Colon (tissue), 2 donors: Measurements from ENCODE around the gene RASAL2.
A peak's percentile ranks its signal among the peaks of the same experiment; 100 is the strongest.
"Not testable (repeated sequence)": the region's sequence is repeated elsewhere in the genome, so short reads cannot be mapped to it uniquely, and the experiment has no call there.

Source experiments
- FAIRE-seq: peaks from 2 replicates; lab custom pipeline; 2012; peaks lifted over from hg19 to GRCh38; lab: Jason Lieb, UNC
- donor health status: control.
- donor health status: control.

Gene RASAL2

DNA sequence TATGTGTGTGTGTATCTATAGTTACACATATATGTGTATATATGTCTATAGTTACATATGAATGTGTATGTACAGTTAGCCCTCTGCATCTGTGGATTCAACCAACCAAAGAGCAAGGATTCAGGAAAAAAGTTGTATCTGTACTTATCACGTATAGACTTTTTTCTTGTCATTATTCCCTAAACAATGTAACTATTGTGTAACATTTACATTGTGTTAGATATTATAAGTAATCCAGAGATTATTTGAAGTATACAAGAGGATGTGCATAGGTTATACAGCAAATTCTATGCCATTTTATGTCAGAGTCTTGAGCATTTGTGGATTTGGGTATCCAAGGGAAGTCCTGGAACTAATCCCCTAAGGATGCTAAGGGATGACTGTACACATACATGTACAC is 71.3 kb downstream of the RASAL2 start:
- no peak for FAIRE-seq

DNA sequence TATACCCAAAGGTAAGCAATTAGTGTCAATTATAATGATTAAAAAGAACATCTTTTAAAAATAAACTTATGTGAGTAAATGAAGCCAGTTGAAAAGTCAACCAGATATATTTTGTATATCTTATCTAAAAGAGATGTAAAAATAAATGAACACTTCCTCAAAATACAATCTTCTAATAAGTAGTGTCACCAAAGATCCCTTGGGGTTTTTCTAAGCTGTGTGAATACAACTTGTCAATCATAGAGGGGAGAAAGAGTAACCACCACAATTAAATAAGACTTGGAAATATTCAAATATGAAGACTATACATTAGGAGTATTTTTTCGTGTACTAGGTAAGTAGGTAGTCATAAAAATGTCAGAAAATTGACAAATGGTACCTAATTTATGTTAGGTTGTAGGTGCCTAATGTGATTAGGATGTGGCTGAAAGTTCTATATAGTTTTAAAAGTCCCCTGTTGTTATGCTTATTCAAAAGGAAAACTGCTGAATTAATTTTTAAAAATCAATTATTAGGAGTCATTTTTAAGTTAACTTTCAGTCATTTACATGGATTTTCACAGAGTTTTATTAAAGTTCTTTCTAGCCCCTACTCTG is 72.6 kb downstream of the RASAL2 start:
- peak; percentile 45 for FAIRE-seq

DNA sequence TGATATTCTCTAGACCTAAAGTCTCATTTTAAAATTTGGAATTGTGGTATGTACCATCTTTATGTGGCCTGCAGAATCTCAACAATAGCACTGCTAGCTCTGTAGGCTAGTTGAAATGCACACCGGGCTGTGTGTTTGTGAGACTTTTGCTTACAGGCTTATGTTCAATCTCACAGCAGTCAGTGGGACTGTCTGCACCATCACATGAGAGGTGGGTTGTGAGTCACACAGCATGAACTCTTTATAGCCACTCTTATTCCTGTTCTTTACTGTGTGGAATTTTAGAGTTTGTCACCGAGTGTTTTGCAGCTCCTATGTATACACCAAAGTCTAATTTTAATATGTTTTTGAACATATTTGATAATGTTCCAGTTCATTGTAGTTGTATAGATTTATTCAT is 74.6 kb downstream of the RASAL2 start:
- FAIRE-seq = no peak

DNA sequence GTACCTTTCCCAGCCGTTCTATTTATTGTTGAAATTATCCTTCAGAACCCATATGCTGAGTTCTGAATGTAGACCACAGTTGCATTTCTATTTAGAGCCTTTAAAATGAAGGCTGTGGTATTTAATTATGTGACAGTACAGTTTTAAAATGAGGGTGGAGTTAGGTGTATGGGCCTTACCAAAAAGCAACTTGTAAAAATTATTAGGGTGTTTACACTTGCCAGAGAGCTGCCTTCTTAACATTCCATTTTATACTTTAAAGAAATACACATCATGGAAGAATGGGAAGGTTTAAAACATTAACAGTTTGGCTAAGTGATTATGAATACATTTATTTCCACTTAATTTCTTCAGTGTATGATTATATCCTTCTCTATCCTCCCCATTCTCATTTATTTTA is 75.7 kb downstream of the RASAL2 start:
- no peak for FAIRE-seq

DNA sequence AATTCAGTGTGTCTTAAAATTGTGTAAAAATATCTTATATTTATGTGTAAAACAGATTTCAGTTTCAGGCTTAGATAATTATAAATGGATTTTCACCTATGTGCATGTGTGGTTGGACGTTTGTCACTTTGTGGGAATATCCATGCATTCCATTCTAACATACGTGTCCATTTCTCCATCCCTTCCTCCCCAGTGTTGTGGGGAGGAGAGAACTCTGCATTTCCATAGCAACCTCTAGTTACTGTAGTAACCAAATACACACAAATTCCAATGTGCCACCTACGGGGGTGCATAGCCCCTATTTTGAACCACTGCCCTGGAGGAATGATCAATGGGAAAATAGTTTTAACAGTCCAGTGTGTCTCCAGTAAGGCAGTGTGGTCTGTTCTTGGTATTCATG is 79.0 kb downstream of the RASAL2 start:
- no peak for FAIRE-seq

DNA sequence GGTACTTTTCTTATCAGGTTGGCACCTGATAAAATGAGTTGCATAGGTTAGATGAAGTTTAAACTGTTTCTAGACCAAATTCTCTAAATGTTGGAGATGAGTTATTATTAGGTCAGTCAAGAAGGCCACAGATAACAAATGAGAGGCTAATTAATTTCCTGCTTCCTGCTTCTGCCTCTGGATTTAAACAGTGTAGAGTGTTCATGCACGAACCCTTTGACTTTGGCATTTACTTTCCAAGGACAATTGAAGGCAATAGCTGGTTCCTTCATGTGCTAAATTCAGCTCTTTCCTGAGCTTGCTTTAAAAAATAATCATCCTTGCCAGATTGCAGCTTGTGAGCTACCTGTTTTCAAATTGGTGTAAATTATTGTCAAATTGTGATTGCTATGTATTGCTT is 80.6 kb downstream of the RASAL2 start:
- FAIRE-seq = no peak

DNA sequence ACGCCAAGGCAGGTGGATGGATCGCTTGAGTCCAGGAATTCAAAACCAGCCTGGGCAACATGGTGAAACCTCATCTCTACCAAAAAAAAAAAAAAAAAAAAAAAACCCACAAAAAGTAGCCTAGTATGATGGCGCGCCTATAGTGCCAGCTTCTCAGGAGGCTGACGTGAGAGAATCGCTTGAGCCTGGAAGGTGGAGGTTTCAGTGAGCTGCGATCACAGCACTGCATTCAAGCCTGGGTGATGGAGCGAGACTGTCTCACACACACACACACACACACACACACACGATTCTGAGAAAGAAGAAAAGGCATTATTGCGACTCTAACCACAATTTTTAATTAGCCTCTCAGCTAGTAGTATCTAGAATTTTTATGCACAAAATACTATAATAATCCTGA is 86.5 kb downstream of the RASAL2 start:
- FAIRE-seq = no peak

DNA sequence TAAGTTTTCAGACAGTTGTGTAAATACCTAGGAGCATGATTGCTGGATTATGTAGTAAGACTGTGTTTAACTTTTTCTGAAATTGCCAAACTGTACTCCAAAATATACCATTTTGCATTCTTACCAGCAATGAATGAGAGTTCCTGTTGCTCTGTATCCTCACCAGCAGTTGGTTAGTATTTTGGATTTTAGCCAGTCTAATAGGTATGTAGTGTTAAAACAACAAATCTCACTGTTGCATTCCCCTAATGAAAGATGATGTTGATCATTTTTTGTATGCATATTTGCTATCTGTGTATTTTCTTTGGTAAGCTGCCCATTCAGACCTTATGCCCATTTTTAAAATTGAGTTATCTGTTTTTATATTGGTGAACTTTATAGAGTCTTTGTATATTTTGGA is 89.9 kb downstream of the RASAL2 start:
- no peak for FAIRE-seq

DNA sequence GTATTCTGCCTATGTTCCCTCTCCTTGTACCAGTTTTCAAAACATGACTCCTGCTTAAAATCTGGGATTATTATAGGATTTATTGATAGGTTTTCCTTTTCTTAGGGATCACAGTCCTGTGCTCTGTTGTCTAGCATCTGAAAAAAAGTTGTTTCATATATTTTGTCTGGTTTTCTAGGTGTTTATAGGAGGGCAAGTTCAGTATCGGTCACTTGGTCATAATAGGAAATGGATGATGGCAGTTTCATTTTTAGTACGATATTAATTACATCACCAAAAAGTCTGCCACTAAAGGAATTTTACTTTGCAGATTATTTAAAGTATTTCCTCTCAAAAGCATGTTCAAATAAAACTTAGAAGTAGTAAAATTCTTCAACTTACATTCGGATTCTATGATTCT is 94.4 kb downstream of the RASAL2 start:
- FAIRE-seq = no peak

DNA sequence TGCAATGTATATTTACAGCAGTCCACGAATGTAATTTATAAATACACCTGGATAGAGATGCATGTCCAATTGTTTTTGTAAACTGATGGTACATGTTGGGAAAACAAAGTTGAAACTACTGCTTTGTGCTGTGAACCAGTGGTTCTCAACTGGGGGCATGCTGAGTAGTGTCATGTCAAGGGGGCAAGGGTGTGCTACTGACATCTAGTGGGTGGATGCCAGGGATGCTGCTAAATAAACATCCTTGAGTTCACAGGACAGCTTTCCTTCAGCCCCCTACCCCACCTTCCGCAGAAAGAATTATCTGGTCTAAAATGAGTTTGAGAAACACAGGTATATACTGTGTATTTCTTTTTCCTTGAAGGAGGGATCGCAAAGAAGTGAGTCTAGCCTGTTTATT is 95.9 kb downstream of the RASAL2 start:
- no peak for FAIRE-seq

DNA sequence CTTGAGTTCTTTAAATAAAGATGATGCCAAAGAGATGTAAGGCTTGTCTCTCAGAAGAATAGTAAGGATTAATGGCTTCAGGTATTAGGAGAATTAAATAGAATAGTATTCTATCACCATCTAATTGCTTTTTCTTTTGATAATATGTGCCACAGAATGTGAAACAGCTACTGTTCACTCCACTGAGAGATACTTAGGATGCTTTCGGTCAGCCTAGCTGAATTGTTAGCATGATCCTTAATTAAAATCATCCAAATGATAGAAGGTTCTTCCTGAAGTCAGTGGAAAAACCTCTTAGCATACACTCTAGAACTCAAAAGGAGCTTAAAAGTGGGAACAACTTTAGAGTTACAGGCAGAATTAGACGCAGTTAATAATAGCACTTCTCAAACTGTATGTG is 97.0 kb downstream of the RASAL2 start:
- FAIRE-seq = no peak

DNA sequence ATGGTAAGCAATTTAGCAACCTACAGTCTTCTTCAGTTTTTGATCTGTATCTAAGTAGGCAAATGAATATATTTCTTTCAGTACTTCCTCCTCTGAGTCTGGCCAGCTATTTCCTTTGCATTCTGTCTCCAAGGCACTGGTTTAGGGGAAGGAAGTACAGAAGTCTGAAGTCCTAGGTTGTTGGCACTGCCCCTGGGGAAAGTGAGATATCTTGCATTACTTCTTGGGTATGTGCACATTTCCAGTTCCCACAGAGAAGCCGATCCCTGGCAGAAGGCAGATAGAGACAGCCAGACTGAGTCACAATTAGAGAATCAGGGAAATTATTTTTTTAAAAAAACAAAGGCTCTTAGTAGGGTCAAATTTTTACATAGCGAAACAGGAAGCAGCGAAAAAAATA is 98.8 kb downstream of the RASAL2 start:
- FAIRE-seq = no peak

DNA sequence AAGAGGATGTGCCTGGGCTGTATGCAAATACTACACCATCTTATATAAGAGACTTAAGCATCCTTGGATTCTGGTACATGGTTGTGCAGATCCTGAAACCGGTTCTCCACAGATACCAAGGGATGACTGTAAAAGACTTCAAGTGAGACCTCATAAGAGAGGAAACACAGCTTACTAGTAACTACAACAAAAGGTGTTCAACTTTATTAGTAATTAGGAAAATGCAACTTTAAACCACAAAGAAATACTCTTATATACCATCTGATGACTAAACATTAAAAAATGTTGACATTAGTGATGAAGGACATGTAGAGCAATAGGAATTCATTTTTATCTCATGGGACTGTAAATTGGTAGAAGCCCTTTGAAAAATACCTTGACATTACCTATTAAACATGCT is 102.7 kb downstream of the RASAL2 start:
- no peak for FAIRE-seq

DNA sequence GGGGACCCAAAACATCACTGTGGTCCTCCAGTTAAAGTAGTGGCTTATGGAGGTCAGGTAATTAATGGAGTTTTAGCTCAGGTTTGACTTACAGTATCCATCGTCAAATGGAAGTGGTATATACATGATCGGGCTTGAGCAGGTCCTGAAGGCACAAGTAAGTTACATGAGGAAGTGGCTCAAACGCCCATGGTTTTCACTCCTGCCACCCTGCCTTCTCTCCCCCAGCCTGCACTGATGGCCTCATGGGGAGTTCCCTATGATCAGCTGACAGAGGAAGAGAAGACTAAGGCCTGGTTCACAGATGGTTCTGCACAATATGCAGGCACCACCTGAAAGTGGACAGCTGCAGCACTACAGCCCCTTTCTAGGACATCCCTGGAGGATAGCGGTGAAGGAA is 108.2 kb downstream of the RASAL2 start:
- FAIRE-seq = not testable (repeated sequence)

DNA sequence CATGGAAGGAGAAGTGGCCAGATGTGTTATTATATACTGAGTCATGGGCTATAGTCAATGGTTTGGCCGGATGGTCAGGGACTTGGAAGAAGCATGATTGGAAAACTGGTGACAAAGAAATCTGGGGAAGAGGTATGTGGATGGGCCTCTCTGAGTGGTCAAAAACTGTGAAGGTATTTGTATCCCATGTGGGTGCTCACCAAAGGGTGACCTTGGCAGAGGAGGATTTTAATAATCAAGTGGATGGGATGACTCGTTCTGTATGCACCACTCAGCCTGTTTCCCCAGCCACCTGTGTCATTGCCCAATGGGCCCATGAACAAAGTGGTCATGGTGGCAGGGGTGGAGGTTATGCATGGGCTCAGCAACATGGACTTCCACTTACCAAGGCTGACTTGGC is 108.6 kb downstream of the RASAL2 start:
- FAIRE-seq = not testable (repeated sequence)

DNA sequence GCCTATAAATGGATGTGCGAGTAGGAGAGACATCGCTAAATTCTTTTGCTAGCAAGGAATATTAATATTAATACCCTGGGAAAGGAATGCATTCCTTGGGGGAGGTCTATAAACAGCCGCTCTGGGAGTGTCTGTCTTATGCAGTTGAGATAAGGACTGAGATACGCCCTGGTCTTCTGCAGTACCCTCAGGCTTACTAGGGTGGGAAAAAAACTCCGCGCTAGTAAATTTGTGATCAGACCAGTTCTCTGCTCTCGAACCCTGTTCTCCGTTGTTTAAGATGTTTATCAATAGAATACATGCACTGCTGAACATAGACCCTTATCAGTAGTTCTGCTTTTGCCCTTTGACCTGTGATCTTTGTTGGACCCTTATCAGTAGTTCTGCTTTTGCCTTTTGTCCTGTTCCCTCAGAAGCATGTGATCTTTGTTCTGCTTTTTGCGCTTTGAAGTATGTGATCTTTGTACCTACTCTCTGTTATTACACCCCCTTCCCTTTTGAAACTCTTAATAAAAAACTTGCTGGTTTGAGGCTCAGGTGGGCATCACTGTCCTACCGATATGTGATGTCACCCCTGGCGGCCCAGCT is 114.5 kb downstream of the RASAL2 start:
- not testable (repeated sequence) for FAIRE-seq

DNA sequence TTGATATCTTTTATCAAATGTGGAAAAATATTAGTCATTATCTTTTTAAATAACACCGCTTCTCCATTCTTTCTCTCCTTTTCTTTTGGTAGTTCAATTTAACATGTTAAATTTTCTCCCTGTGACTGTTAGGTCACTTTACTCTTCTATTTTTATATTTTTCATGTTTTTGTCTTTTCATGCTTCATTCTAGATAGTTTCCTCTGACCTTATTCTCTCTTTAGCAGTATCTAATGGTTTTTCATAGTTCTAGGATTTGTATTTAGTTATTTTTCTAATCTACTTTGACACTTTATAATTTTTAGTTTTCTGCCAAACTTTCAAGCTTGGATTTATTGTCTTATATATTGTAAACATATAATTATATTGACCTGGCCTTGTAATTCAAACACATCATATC is 116.0 kb downstream of the RASAL2 start:
- FAIRE-seq = no peak

DNA sequence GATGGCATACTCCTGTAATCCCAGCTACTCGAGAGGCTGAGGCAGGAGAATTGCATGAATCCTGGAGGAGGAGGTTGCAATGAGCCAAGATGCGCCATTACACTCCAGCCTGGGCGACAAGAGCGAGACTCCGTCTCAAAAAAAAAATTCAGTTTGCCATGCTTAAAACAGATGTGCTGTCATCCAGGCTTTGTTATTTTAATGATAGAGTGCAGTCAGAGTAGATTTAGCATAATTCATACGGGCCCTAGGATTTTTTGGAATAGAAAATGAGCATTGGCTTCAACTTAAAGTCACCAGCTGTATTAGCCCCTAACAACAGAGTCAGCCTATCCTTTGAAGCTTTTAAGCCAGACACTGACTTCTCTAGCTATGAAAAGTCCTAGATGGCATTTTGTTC is 124.6 kb downstream of the RASAL2 start:
- FAIRE-seq = no peak

DNA sequence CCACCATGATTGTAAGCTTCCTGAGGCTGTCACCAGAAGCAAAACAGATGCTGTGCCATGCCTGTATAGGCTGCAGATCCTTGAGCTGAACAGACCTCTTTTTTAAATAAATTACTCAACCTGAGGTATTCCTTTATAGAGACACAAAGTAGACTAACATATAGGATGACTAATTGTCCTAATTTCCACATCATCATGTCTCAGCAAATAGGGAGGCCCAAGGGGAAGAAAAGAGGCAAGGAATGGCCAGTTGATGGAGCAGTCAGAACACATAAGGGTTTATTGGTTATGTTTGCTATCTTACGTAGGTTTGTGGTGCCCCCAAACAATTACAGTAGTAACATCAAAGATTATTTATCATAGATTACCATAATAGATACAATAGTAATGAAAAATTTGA is 126.2 kb downstream of the RASAL2 start:
- no peak for FAIRE-seq

DNA sequence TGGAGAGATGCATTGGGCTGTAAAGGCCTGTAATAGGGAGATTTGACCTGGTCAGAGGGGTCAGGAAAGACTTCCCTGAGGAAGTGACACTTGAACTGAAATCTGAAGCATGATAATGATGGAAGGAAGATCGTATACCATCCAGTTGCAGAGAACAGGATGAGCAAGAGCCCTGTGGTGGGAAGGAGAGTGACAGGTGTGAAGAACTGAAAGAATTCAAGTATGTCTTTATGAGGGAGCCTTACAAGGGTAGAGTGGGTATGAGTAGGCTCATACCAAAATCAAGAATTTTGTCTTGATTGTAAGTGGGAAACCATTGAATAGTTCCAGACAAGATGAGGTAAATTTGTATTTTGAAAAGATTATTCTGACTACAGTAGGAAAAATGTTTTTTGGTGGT is 129.4 kb downstream of the RASAL2 start:
- no peak for FAIRE-seq

DNA sequence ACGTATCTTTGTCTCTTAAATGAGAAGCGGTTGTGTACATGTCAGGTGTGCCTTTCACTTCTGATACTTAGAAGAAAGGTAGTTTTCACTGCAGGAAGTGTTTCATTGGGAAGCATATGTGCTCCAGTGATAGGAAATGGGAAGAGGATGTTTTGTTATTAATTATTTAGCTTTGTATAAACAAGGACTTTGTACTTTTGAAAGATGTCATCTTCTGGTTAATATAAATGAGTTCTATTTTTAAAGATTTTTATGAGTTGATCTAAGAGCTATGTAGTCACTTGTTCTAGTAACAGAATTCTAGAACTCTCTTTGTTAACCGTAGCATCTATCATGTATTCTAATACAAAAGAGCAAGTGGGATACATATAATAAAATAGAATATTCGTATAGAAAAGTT is 130.5 kb downstream of the RASAL2 start:
- FAIRE-seq = no peak

DNA sequence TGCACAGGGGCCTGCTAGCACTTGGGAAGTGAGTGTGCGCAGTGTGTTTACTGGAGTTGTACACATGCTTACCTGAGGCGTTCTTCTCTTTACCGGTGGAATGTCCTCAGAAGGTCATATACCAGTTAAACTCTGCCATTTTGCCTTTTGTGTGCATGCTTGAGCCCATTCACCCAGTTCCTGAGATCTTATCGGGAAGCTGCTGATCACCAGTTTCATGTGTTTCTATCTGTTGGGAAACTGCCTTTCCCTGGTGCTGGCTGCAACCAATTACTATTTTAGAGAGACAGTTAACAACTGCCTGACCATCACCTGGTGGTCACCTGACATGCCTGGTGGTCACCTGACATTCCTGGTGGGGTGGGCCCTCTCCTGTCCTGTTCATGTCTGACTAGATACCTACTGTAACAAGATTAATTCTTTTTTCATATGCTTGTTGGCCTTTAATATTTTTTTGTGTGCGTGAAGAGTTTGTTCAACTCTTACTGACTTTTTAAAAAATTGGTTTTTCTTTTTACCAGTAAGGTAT is 137.0 kb downstream of the RASAL2 start:
- no peak for FAIRE-seq

DNA sequence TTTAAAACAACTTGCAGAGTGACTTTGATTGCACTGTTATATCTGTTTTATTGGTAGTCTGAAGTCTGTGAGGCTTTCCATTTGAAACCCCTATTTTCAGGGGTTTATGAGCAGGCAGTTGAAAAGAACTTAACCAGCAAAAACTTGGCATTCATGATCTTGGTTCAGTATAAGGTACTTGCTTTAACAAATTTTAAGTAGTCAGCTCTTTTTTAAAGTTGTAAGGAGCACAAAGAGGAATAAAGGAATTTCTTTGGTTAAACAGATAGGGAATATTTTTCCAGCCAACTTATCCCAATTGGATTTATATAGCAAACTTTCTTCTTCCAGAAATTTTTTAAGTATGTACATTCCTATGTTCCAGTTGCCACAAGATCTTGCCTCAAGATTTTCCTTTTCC is 138.2 kb downstream of the RASAL2 start:
- FAIRE-seq = no peak

DNA sequence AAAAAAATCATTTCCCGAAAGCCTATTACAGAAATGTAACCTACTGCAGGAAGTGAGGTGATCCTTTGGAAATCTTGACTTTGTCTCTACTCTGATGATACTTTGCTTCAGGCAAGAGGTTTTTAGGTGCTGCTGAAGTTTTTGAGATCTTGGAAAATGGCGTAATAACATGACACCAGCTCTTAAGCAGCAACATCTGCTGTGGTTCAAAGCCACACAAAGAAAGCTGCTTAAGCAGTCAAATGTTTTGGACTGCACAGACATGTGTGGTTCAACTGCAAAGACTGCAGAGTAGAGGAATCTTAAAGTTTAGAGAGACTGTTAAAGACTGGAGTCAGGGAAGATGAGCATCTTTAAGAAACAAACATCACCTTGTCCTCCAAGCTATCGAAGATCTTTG is 139.0 kb downstream of the RASAL2 start:
- no peak for FAIRE-seq
